Endothelial cell of umbilical vein (primary cell): ENCODE measurements around the gene SOD3. TPM values are rescaled to one million over a fixed set of nuclear protein-coding genes. Genes with fewer than 3 reads are reported as not detected.

ENCODE experiments used
- BruUV-seq: library from RNA; stranded (reverse); fragments of 400-500 nt; replicated peaks from 2 replicates; lab custom pipeline; 2021; lab: Mats Ljungman, UMichigan
- CTCF ChIA-PET: fragments of 300-600, 350-600 bp; sonication (Branson Sonifier 250); formaldehyde crosslinking; loops from one replicate; lab custom pipeline; 2021; ENCODE audit warnings: antibody characterized with exemption, inconsistent platforms; lab: Charles Lee
- POLR2A ChIA-PET: fragments of 300-600, 350-600 bp; sonication (Branson Sonifier 250); formaldehyde crosslinking; loops from one replicate; lab custom pipeline; 2021; ENCODE audit warnings: antibody characterized with exemption, inconsistent platforms; lab: Charles Lee
- DNase-seq: peaks from one replicate; pipeline ENCODE4 v3.0.0-alpha.2; 2011; ENCODE audit warnings: low read depth, low spot score
- FAIRE-seq: peaks from 2 replicates; lab custom pipeline; 2011; peaks lifted over from hg19 to GRCh38; lab: Jason Lieb, UNC
- H2AFZ ChIP-seq: 2 replicates; pipeline ENCODE4 v1.6.0; 2012; ENCODE audit warnings: low read depth, low read length, control low read depth, inconsistent platforms
- H3K27ac ChIP-seq: 2 replicates; pipeline ENCODE4 v1.5.1; 2011; ENCODE audit warnings: low read depth, mild to moderate bottlenecking, control low read depth, low read length, moderate library complexity; ENCODE audit not compliant: insufficient read depth
- H3K27me3 ChIP-seq, 2 experiments: 2 replicates each; pipeline versions ENCODE4 v1.6.0 to v1.6.1; 2011; ENCODE audit warnings: low read length in 2 of 2, mixed read lengths in 1 of 2; ENCODE audit not compliant: control insufficient read depth in 2 of 2, insufficient read depth in 2 of 2
- H3K36me3 ChIP-seq, 2 experiments: 2 replicates in 1 of 2; 3 replicates in 1 of 2; pipeline ENCODE4 v1.5.1; 2011; ENCODE audit warnings: low read length in 2 of 2, mild to moderate bottlenecking in 1 of 2, moderate library complexity in 1 of 2; ENCODE audit not compliant: control insufficient read depth in 2 of 2, insufficient read depth in 2 of 2; ENCODE audit errors: extremely low read depth in 1 of 2
- H3K4me1 ChIP-seq: 3 replicates; pipeline ENCODE4 v1.5.1; 2011; ENCODE audit warnings: mild to moderate bottlenecking, low read length; ENCODE audit not compliant: control insufficient read depth, insufficient read depth; ENCODE audit errors: extremely low read depth
- H3K4me2 ChIP-seq: 2 replicates; pipeline ENCODE4 v1.6.1; 2011; ENCODE audit warnings: low read length, control low read depth, mixed read lengths; ENCODE audit not compliant: insufficient read depth
- H3K4me3 ChIP-seq, 3 experiments: fragments of 200-600 bp in 1 of 3; sonication (generic), shearing (Covaris generic) in 1 of 3; replicated peaks in 1 of 3; 2 replicates each; pipeline ENCODE4 v1.5.1; 2011 to 2016; ENCODE audit warnings: control low read depth in 3 of 3, low read length in 3 of 3, mild to moderate bottlenecking in 2 of 3, inconsistent platforms in 1 of 3, low read depth in 1 of 3, moderate library complexity in 1 of 3; ENCODE audit not compliant: insufficient read depth in 1 of 3
- H3K79me2 ChIP-seq: 2 replicates; pipeline ENCODE4 v1.6.0; 2012; ENCODE audit warnings: low read length, inconsistent platforms; ENCODE audit not compliant: control insufficient read depth, insufficient read depth
- H3K9ac ChIP-seq: replicated peaks from 2 replicates; pipeline ENCODE3; 2011; ENCODE audit warnings: low read length, control low read depth; ENCODE audit not compliant: insufficient read depth; ENCODE audit errors: extremely low read depth
- H3K9me1 ChIP-seq: replicated peaks from 3 replicates; pipeline ENCODE4 v1.6.0; 2011; ENCODE audit warnings: mild to moderate bottlenecking, low read length; ENCODE audit not compliant: control insufficient read depth, insufficient read depth; ENCODE audit errors: extremely low read depth
- H3K9me3 ChIP-seq: replicated peaks from 2 replicates; pipeline ENCODE4 v1.5.1; 2012; ENCODE audit warnings: low read length, inconsistent platforms; ENCODE audit not compliant: control insufficient read depth, insufficient read depth
- H4K20me1 ChIP-seq: replicated peaks from 2 replicates; pipeline ENCODE3; 2011; ENCODE audit warnings: mild to moderate bottlenecking, low read length; ENCODE audit not compliant: control insufficient read depth, insufficient read depth; ENCODE audit errors: extremely low read depth
- CTCF ChIP-seq, 2 donors: IDR thresholded peaks; 1 replicate in 1 of 2; 2 replicates in 1 of 2; pipeline ENCODE4 v1.5.1; 2011; ENCODE audit warnings: low read length in 2 of 2, mild to moderate bottlenecking in 2 of 2, moderate library complexity in 2 of 2, control low read depth in 1 of 2, inconsistent platforms in 1 of 2, low read depth in 1 of 2; ENCODE audit not compliant: insufficient read depth in 1 of 2; ENCODE audit errors: extremely low read depth in 1 of 2
- EZH2 ChIP-seq: IDR thresholded peaks from 2 replicates; pipeline ENCODE4 v1.6.1; 2012; ENCODE audit warnings: borderline replicate concordance, low read depth, mild to moderate bottlenecking, moderate library complexity, low read length, inconsistent platforms; ENCODE audit not compliant: severe bottlenecking
- FOS ChIP-seq: IDR thresholded peaks from 2 replicates; pipeline ENCODE4 v1.6.1; 2011; ENCODE audit warnings: mild to moderate bottlenecking, low read length, moderate library complexity, borderline replicate concordance; ENCODE audit not compliant: insufficient read depth
- GATA2 ChIP-seq: IDR thresholded peaks from 2 replicates; pipeline ENCODE4 v1.7.0; 2011; ENCODE audit warnings: low read depth, mild to moderate bottlenecking, moderate library complexity, mixed read lengths, low read length; ENCODE audit not compliant: insufficient read length, insufficient read depth
- JUN ChIP-seq: IDR thresholded peaks from 2 replicates; pipeline ENCODE4 v1.6.1; 2011; ENCODE audit warnings: borderline replicate concordance, low read depth; ENCODE audit not compliant: insufficient read length, insufficient read depth
- MAX ChIP-seq: IDR thresholded peaks from 2 replicates; pipeline ENCODE4 v1.6.1; 2011; ENCODE audit not compliant: insufficient read depth, insufficient read length
- MYC ChIP-seq: IDR thresholded peaks from one replicate; pipeline ENCODE4 v1.6.1; 2011; ENCODE audit warnings: mild to moderate bottlenecking, low read depth, low read length
- POLR2A ChIP-seq: IDR thresholded peaks from 2 replicates; pipeline ENCODE4 v1.6.1; 2012; ENCODE audit warnings: low read depth, mild to moderate bottlenecking, control low read depth, low read length
- POLR2AphosphoS5 ChIP-seq: IDR thresholded peaks from 2 replicates; pipeline ENCODE4 v1.6.1; 2012; ENCODE audit warnings: low read depth, mild to moderate bottlenecking, control low read depth, low read length, moderate library complexity; ENCODE audit not compliant: insufficient read depth
- dilution Hi-C: fragments of 300-500 bp; cut with MboI; formaldehyde crosslinking; loops from one replicate; pipeline ENCODE4 v1.15.0; 2019; ENCODE audit warnings: low sequenced_read_pairs; ENCODE audit not compliant: extremely low pct_ligation_motif_present
- intact Hi-C: fragments of 100-400 bp; cut with micrococcal nuclease; formaldehyde crosslinking; loops from one replicate; pipeline ENCODE4 v1.10.0; 2022
- polyA plus RNA-seq, 4 experiments: library from polyadenylated mRNA; depleted of rRNA in 3 of 4; stranded (reverse) in 3 of 4; unstranded in 1 of 4; fragments of >200 nt; gene quantifications; 2 replicates each; pipeline versions ENCODE4 v1.2.1 to v1.2.3, GENCODE V29; 2011 to 2012; ENCODE audit warnings: missing spikeins in 1 of 4
- total RNA-seq: library from RNA; stranded (reverse); gene quantifications from 2 replicates; pipeline ENCODE4 v1.2.3, GENCODE V29; 2021

SOD3 gene
- total and polyA plus RNA-seq, 2 donors (not counting 3 experiments of a cell fraction or from before 2014, with no cell fraction given): not detected

GRCh38 chr4:24810871-24811631 is 15.7 kb downstream of the SOD3 start:
- H3K9me3 ChIP-seq: no peaks in the 10 kb centered on the region
- intact Hi-C loops (no loop called here), dilution Hi-C loops (no loop called here)
- no peak overlapping the region for H2AFZ ChIP-seq
- H3K27me3 ChIP-seq: no peaks in the 10 kb centered on the region
- TF ChIP-seq POLR2AphosphoS5: no peak
- no peak for TF ChIP-seq CTCF (IDR thresholded peaks at IDR 0.05; ENCODE audit: extremely low read depth in 1 of 2, insufficient read depth in 1 of 2, low read depth in 1 of 2, low read length in 2 of 2)
- no peak for TF ChIP-seq JUN
- no peak for TF ChIP-seq POLR2A
- TF ChIP-seq EZH2: no peak
- no peak for TF ChIP-seq MYC
- no peak for TF ChIP-seq FOS
- TF ChIP-seq MAX: no peak
- TF ChIP-seq GATA2: no peak
- ChIA-PET POLR2A (no interaction called here), CTCF (interaction anchor here (2.4 kb wide), 1 partner anchor 21 kb away, joined by 6 read pairs; no protein-coding TSS in a partner anchor)
- no peaks in the 10 kb centered on the region for H3K79me2 ChIP-seq
- H3K9ac ChIP-seq: no peak overlapping the region
- no peak overlapping the region for H3K4me3 ChIP-seq
- no peaks in the 10 kb centered on the region for H3K9me1 ChIP-seq
- H3K27ac ChIP-seq: no peak overlapping the region
- DNase-seq: no peak
- FAIRE-seq: no peak
- no TSS peak for BruUV-seq
- no peak overlapping the region for H3K4me2 ChIP-seq
- no peaks in the 10 kb centered on the region for H3K36me3 ChIP-seq
- H3K4me1 ChIP-seq: no peaks in the 10 kb centered on the region
- H4K20me1 ChIP-seq: no peaks in the 10 kb centered on the region
